Fibroblast of the aortic adventitia (primary cell): ENCODE measurements around the gene PRKN. TPM values are rescaled to one million over a fixed set of nuclear protein-coding genes. Genes with fewer than 3 reads are reported as not detected.

ENCODE experiments used
- DNase-seq: peaks from one replicate; pipeline ENCODE4 v3.0.0-alpha.2; 2010; ENCODE audit warnings: low read depth
- H3K4me3 ChIP-seq: 2 replicates; pipeline ENCODE4 v1.5.1; 2011; ENCODE audit warnings: low read depth, mild to moderate bottlenecking, control low read depth, low read length, moderate library complexity
- CTCF ChIP-seq: IDR thresholded peaks from 2 replicates; pipeline ENCODE4 v1.5.1; 2011; ENCODE audit warnings: mild to moderate bottlenecking, low read length, control low read depth, inconsistent platforms; ENCODE audit not compliant: insufficient read depth
- total RNA-seq: library from RNA; depleted of rRNA; stranded (reverse); fragments of >200 nt; gene quantifications from 2 replicates; pipeline ENCODE4 v1.2.3, GENCODE V29; 2012; ENCODE audit warnings: low replicate concordance

The PRKN gene
- total RNA-seq, 1 donor, result 2.0 TPM

GRCh38 chr6:162753775-162754174 lies 26.2 kb upstream of the PRKN start:
- no peak for TF ChIP-seq CTCF
- no peak for DNase-seq
- H3K4me3 ChIP-seq, result no peak overlapping the region

- TF ChIP-seq CTCF, result no peak
- no peak for DNase-seq
- H3K4me3 ChIP-seq, result no peak overlapping the region
These were observed 23.8 kb upstream of the PRKN start for GRCh38 chr6:162751211-162751859.

DNA sequence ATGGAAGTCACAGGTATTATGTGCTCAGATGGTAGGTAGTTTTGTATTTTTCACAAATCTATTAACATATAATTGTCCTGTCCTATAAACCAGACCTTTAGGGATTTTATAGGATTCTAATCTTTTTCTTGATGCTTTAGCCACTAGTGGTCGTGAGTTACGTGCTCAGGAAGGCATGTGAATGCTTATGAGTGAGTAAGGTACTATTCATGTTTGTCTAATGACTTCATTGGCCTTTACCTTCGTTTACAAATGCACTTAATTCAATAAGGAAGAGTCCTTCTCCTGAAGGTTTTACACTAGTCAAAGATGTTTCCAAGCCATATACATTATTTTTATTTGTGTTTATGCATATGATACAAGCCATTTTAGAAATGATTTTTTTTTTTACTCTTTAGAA lies 23.2 kb upstream of the PRKN start:
- TF ChIP-seq CTCF, result no peak
- peak; percentile 1 for DNase-seq
- no peak overlapping the region for H3K4me3 ChIP-seq

- no peak for DNase-seq
- no peak overlapping the region for H3K4me3 ChIP-seq
- no peak for TF ChIP-seq CTCF
These were observed 9.4 kb upstream of the PRKN start for GRCh38 chr6:162736961-162737360.

GRCh38 chr6:162733489-162733888 lies 5.9 kb upstream of the PRKN start:
- DNase-seq, result no peak
- no peak for TF ChIP-seq CTCF
- no peak overlapping the region for H3K4me3 ChIP-seq

DNA sequence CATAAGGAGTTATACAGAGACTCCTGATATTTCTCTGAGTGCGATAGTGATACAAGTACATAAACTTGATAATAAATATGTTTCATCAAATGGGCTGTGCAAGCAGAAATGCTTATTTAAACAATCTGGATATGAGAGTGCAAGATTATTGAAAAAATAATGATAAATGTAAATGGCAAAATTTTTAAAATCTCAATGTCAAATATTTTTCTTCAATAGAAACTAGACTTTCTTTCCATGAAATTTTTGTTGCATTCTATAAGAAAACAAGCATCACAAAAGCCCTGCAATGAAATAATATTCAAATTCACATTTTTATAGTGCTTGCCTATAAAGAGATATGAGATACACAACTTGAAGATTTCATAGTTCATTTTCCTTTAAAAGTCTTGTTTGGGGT lies 2.9 kb upstream of the PRKN start:
- TF ChIP-seq CTCF, result no peak
- DNase-seq, result no peak
- H3K4me3 ChIP-seq, result no peak overlapping the region

GRCh38 chr6:162728706-162729105 lies 1.1 kb upstream of the PRKN start:
- TF ChIP-seq CTCF, result no peak
- DNase-seq, result no peak
- no peak overlapping the region for H3K4me3 ChIP-seq
